ENCODE data around the gene SH3GL3. TPM values are rescaled to one million over a fixed set of nuclear protein-coding genes. Genes with fewer than 3 reads are reported as not detected.

SH3GL3 gene
- total and polyA plus RNA-seq, 2 of the 8 experiments (the other 6 are each of a cell fraction or from before 2014, with no cell fraction given): 14.1 to 19.1 TPM

- TF ChIP-seq SUZ12 (IDR thresholded peaks at IDR 0.05; ENCODE audit: low read length) (no peak), HDAC2 (IDR thresholded peaks at IDR 0.05; ENCODE audit: borderline replicate concordance in 1 of 2, low read depth in 2 of 2, low read length in 2 of 2) (no peak), ATF3 (IDR thresholded peaks at IDR 0.05; ENCODE audit: insufficient read depth, low read depth, low read length) (no peak), YY1 (IDR thresholded peaks at IDR 0.05; ENCODE audit: low read depth, low read length) (no peak)
These were observed 67.4 kb downstream of the SH3GL3 start (continued) for GRCh38 chr15:83514584-83514983.

All from H1 (cell line).